SK-N-MC (cell line): ENCODE data around the gene GLI3.

Experiments
- EZH2 ChIP-seq: fragments of 200-600 bp; sonication (generic); IDR thresholded peaks from one replicate; pipeline ENCODE4 v1.6.1; 2017; ENCODE audit warnings: antibody characterized with exemption
- FOXP2 ChIP-seq: optimal IDR thresholded peaks from 2 replicates; pipeline ENCODE3; 2011; ENCODE audit warnings: mild to moderate bottlenecking, moderate library complexity; ENCODE audit not compliant: insufficient read depth; ENCODE audit errors: extremely low read length, control extremely low read depth
- POLR2AphosphoS5 ChIP-seq: IDR thresholded peaks from 2 replicates; pipeline ENCODE4 v1.6.1; 2012; ENCODE audit warnings: mild to moderate bottlenecking, low read depth, low read length, borderline replicate concordance

DNA sequence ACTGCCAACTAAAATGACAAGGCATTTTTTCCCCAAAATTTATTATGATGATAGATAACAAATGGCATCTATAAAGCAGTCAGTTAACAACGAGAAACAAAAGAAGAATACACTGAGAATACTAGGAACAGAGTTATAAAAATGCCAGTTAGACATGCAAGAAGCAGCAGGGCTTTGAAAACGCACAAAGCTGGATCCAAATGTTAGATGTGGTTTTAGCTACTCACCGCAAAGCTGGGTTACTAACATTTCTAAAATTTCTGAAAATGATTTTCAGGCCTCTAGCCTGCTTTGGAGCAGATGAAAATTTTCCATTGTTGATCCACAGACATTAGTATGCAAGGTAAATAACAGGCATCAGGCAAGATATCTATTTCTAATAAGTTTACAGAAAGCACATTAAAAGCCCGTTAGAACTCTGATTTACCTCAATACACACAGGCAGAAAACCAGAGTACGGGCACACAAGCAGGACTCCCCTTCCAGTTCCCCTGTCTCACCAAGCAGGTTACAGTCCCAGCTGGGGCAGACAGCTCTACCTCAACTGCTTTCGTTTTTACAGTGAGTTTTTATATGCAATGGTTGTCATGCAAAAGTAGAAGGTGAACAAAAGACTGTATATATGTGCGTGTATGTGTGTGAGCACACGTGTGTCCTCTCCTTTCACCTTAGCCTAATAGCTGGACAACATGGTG lies 37.9 kb downstream of the GLI3 start:
- TF ChIP-seq EZH2 (no peak), POLR2AphosphoS5 (no peak), FOXP2 (no peak)
